C1 segment of cervical spinal cord (tissue), 14 donors: ENCODE data around the gene CFAP46.

Experiments
- DNase-seq, 14 donors: peaks; one replicate each; lab custom pipeline; 2025; lab: John Stamatoyannopoulos, UW

Gene CFAP46

DNA sequence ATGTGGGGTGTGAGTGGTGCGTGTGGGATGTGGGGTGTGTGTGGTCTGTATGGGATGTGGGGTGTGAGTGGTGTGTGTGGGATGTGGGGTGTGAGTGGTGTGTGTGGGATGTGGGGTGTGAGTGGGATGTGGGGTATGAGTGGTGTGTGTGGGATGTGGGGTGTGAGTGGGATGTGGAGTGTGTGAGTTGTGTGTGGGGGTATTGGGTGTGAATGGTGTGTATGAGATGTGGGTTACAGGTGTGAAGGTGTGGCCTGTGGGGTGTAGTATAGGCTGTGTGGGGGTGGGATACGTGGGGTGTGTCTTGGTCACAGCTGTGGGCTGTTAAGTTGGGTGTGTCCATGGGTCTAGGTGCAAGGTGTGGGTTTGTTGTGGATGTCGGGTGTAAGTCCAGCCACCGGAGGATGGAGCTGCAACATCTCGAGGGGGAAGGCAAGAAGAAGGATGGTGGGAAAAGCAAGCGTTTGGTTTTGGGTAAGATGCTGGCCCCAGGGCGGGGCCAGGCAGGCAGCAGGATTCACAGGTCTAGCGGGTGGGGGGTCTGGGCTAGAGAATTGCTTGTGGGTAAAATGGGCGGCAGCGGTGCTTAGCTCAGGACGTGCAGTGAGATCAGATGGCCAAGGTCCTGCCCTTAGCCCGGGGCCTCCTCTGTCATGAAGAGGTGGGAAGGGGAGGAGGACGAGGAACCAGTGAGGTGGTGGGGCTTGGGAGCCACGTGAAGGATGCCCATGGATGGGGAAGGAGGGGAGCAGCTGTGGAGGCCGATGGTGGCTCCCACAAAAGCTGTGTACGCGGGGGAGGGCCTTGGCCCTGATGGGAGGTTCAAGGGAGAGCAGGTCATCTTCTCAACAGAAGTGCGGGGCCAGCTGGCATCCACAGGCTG is 60.1 kb downstream of the CFAP46 start:
- no peak for DNase-seq

GRCh38 chr10:132881186-132881920 is 61.0 kb downstream of the CFAP46 start:
- no peak for DNase-seq

GRCh38 chr10:132880128-132880981 is 62.0 kb downstream of the CFAP46 start:
- DNase-seq = no peak

- no peak for DNase-seq
Observed at GRCh38 chr10:132879408-132880127, 62.8 kb downstream of the CFAP46 start.

DNA sequence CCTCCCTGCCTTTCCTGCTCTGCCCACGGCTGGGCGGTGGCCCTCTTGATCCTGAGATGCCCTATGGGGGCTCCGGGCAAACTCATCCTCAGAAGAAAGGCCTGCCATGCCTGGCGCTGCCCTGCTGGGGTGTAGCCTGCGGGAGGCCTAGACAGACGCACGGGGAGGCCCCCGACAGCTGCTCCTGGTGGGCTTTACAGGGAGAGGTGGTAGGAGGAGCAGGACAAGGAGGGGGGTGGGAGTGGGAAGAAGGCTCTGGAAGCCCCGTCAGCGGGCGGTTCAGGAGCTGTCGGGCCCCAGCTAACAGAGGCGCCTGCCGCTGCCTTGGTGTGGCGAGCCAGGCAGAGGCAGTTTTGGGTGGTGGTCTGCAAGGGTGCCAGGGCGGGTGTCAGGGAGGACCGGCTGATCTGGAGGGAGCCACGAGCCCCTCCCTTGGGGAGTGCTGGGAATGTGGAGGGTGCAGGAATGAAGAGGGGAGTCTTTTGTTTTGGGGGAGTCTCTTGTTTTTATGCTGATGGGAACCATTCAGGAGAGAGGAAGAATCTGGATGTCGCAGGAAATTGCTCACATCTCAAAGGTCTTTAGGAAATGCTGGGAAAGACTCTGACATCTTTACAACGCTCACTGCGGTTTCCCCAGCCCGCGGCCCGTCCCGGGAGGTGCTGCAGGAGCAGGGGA is 63.5 kb downstream of the CFAP46 start:
- DNase-seq = no peak

DNA sequence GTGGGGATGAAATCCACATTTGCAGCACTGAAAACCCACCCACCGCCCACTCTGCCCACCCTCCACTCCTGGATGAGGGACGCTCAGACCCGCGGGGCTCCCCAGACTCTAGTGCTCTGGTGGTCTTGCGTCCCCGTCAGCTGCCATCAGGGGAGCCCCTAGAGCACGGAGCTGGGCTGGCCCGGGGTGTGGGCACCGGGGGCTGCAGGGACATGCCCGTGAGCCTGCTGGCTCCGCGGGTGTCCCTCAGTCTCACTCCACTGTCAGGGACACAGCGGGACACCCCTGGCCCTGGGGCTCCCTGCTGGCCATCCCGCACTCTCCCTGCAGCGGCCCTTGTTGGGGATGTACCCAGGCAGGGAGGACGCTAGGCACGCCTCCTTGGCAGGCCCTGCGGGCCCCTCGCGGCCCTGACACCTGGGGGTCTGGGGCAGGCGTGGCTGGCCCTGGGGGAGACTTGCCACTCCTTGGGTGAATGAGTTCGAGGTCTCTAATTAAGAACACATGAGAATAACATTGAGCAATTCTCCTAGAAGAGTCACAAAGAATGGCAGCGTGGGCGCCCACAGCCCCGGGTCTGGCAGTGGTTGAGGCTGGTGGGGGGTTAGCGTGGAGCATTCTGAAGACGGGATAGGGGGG is 64.2 kb downstream of the CFAP46 start:
- no peak for DNase-seq

- no peak for DNase-seq
Observed at GRCh38 chr10:132877473-132877872, 64.9 kb downstream of the CFAP46 start.

- no peak for DNase-seq
Observed at GRCh38 chr10:132876993-132877431, 65.4 kb downstream of the CFAP46 start.

DNA sequence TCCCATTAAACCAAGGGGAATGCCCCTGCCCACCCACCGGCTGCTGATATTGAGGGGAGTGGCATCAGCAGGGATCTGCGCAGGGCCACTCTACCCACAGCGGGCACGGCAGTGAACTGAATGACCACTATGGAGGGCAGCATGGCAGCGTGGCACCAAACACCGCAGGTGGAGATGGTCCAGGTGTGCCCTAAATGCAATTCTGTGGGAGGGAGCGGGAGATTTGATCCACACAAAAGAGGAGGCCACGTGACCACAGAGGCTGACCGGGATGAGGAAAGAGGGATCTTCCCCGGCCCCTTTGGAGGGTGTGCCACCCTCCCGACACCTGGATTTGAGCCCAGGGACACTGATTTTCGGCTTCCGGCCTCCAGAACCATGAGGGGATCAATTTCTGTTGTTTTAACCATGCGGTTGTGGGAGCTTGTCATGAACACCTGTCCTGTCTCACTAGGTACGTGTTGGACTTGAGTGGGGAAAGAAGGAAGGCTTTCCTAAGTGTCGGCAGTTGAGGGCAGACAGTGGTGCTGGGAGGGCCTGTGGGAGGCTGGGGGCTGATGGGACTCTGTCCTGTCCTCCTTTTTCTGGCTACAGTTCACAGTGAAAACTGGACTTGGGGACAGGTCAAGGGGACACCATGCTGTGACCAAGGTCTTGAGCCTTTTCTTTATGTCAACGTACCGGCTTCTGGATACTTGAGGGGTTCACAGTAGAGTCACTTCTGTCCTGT is 66.1 kb downstream of the CFAP46 start:
- no peak for DNase-seq

DNA sequence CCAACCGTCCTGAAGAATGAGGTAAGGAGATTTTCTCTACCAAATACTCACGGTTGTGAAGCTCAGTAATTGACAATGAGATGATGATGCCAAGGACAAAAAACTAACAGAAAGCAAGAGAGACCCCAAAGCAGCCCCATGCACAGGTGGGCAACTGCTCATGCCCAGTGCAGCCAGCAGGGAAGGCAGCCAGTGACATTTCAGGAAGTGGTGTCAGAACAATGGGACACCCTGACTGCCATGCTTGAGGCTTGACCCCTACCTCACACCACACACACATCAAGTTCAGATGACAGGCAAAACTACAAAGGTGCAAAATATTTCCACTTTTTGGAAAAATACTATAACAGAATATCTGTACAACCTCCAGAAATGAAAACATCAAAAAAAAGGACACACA is 66.9 kb downstream of the CFAP46 start:
- DNase-seq = no peak

DNA sequence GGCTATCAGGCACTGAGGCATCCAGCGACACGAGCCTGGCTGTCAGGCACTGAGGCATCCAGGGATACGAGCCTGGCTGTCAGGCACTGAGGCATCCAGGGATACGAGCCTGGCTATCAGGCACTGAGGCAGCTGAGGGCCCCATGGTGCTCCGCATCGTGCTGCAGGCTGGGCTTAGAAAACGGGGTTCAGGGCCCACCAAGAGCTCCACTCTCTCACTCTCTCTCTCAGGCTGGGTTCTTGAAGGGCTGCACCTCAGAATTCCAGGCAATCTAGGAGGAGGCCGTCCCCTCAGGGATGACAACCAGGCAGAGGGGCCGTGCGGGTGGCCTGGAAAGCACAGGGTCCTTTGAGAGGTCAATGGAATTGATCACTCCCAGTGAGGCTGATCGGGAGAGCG is 69.0 kb downstream of the CFAP46 start:
- DNase-seq = no peak

DNA sequence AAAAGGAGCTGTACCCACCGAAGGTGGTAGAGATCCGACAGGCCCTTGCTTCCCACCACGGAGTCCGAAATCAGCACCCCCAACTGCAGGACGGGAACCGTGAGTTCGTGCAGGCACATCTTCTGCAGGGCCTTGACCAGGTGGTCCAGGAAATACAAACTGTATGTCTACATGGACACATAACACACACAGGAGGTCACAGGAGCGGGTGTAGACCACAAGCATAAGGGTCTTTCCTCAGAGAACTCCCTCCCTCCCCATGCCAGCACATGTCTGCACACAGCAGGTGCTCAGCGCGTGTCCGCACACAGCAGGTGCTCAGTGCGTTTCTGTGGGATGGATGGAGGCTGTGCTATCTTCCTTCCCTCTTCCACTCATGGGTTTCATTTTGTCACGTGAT is 69.7 kb downstream of the CFAP46 start:
- DNase-seq = no peak

- DNase-seq = no peak
Observed at GRCh38 chr10:132870426-132870825, 71.9 kb downstream of the CFAP46 start.

DNA sequence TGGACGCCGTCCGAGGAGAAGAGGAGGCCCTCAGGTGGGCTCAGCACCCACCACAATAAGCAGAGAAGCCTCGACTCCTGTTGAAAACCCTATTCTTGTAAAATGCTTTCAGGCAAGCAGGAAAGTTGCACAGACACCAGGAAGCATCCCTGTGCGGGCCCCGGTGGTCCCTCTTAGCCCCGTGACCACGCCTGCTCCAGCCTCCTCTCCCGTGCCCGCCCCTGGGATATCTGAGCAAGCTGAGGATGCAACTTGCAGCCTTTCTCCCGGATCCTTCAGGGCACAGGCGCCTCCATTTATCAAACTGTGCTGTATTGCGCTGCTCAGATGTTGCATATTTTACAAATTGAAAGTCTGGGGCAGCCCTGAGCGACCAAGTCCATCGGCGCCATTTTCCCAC is 72.7 kb downstream of the CFAP46 start:
- no peak for DNase-seq

GRCh38 chr10:132868995-132869394 is 73.4 kb downstream of the CFAP46 start:
- no peak for DNase-seq

DNA sequence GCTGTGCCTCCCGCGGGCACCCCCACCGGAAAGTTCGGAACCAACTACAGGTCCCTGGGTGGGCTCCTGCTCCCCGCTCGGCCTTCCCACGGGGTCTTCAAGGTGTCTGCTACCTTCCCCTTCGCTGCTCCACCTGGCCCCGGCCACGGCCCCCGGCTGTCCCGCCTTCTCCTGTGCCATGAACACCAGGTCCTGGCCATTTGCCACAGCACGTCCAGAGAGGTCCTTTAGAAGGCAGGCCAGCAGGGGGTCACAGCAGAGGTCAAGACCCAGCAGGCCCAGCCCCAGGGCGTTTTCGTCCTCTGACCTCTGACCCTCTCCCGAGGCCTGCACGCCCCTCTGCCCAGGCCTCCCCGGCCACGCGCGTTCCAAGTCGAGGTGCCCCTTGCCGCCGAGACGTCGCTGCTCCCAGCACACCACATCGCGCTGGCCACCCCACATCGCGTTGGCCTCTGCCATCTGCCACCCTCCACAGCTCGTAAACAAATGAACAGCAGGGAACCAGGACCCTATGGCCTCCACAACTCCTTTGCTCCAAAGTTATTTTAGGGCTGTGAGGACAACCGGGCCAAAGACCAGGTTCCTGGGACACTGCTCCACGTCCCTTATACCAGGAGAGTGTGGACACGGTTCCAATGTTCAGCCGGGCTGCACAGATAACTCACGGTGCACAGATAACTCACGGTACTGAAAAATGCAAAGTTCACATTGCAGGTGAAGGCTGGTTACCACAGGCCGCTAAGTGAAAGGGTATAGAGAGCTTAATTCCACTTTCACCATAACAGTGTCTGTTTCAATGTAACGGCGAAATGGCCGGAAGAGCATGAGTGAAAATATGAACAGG is 74.3 kb downstream of the CFAP46 start:
- no peak for DNase-seq

DNA sequence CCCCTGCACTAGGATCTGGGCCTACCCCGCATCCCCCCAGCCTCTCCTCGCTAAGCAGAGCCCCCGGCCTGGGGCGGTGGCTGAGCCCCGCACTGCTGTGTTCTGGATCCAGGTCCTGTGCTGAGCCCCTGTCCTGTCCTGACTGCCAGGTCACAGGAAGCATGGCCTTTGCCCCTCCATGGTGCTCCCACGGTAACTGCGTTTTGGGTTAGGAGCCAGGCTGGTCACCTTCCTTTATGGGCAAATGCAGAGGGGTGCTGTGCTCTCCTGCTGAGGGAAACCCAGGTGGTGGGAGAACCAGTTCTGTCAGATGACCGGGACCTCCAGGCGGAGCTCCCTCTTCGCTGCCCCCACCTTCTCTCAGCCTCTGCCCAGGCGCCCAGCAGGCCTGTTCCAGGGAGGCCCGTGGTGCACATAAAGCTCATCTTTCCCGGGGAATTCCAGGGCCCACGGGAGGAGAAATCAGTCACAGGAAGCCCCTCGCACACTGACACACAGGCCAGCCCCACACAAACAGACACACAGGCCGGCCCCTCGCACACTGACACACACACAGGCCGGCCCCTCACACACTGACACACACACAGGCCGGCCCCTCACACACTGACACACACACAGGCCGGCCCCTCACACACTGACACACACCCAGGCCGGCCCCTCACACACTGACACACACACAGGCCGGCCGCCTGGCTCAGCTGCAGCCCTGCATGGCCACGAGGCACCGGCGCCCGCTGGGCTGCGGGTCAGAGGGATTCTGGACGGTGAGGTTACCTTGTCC is 75.6 kb downstream of the CFAP46 start:
- no peak for DNase-seq
